ENCODE measurements around the gene BOD1L1.

The BOD1L1 gene

GRCh38 chr4:13546142-13546940 lies 81.2 kb downstream of the BOD1L1 start:
- H3K4me3 ChIP-seq (ENCODE audit: low read depth, low read length) = no peak overlapping the region
- in situ Hi-C loops (cut with HindIII; ENCODE audit: low pct_ligation_motif_present, low sequenced_read_pairs) = no loop called here
- H3K27me3 ChIP-seq (replicated peaks) = peaks cover 70% of the 10 kb centered on the region
- DNase-seq = no peak
- TF ChIP-seq CTCF (IDR thresholded peaks at IDR 0.05; ENCODE audit: low read depth, low read length, missing control alignments) = no peak
- H3K27ac ChIP-seq = no peak overlapping the region
- H3K36me3 ChIP-seq (replicated peaks) = no peaks in the 10 kb centered on the region

- Histone ChIP-seq H3K4me3 (ENCODE audit: low read depth, low read length) (peak overlapping the region; percentile 56), H3K27me3 (replicated peaks) (peaks cover 78% of the 10 kb centered on the region), H3K36me3 (replicated peaks) (no peaks in the 10 kb centered on the region), H3K27ac (no peak overlapping the region)
- no peak for TF ChIP-seq CTCF (IDR thresholded peaks at IDR 0.05; ENCODE audit: low read depth, low read length, missing control alignments)
- in situ Hi-C loops (cut with HindIII; ENCODE audit: low pct_ligation_motif_present, low sequenced_read_pairs) = no loop called here
- DNase-seq = no peak
These were observed 82.1 kb downstream of the BOD1L1 start for GRCh38 chr4:13545394-13545808.

- peaks cover 81% of the 10 kb centered on the region for H3K27me3 ChIP-seq (replicated peaks)
- no peak for TF ChIP-seq CTCF (IDR thresholded peaks at IDR 0.05; ENCODE audit: low read depth, low read length, missing control alignments)
- in situ Hi-C loops (cut with HindIII; ENCODE audit: low pct_ligation_motif_present, low sequenced_read_pairs) = no loop called here
- H3K4me3 ChIP-seq (ENCODE audit: low read depth, low read length) = peak overlapping the region; percentile 56
- DNase-seq = peak; percentile 63
- H3K36me3 ChIP-seq (replicated peaks) = no peaks in the 10 kb centered on the region
- no peak overlapping the region for H3K27ac ChIP-seq
These were observed 82.7 kb downstream of the BOD1L1 start for GRCh38 chr4:13544606-13545393.

- TF ChIP-seq CTCF (IDR thresholded peaks at IDR 0.05; ENCODE audit: low read depth, low read length, missing control alignments) = no peak
- Histone ChIP-seq H3K4me3 (ENCODE audit: low read depth, low read length) (peak within 1 kb of the TSS; percentile 56), H3K36me3 (replicated peaks) (no peaks in the 10 kb centered on the region), H3K27ac (no peak within 1 kb of the TSS), H3K27me3 (replicated peaks) (peaks cover 83% of the 10 kb centered on the region)
- in situ Hi-C loops (cut with HindIII; ENCODE audit: low pct_ligation_motif_present, low sequenced_read_pairs) = no loop called here
- no peak for DNase-seq
These were observed 83.5 kb downstream of the BOD1L1 start, which contains the start of gene NKX3-2 for GRCh38 chr4:13543839-13544605. TSS of gene NKX3-2 (minus strand) at chr4:13544508. CDS start at chr4:13544414, 94 bp downstream.

GRCh38 chr4:13543032-13543838 lies 84.3 kb downstream of the BOD1L1 start:
- DNase-seq = no peak
- Histone ChIP-seq H3K27me3 (replicated peaks) (peaks cover 85% of the 10 kb centered on the region), H3K4me3 (ENCODE audit: low read depth, low read length) (no peak overlapping the region), H3K36me3 (replicated peaks) (no peaks in the 10 kb centered on the region), H3K27ac (no peak overlapping the region)
- in situ Hi-C loops (cut with HindIII; ENCODE audit: low pct_ligation_motif_present, low sequenced_read_pairs) = no loop called here
- no peak for TF ChIP-seq CTCF (IDR thresholded peaks at IDR 0.05; ENCODE audit: low read depth, low read length, missing control alignments)
